Loucy (cell line): ENCODE measurements around the gene ADGRE1.

Experiments
- CTCF ChIP-seq: fragments of 200-600 bp; sonication (generic); conservative IDR thresholded peaks from 2 replicates; pipeline ENCODE4 v1.5.1; 2014; ENCODE audit warnings: mild to moderate bottlenecking, antibody characterized with exemption, low read length
- EZH2phosphoT487 ChIP-seq: fragments of 200-600 bp; IDR thresholded peaks from 2 replicates; pipeline ENCODE4 v1.6.1; 2018; ENCODE audit warnings: antibody characterized with exemption, mild to moderate bottlenecking, moderate library complexity, borderline replicate concordance

- TF ChIP-seq CTCF (peak; percentile 95), EZH2phosphoT487 (no peak)
These were observed 24.7 kb upstream of the ADGRE1 start for GRCh38 chr19:6862673-6863078.
